Type B pancreatic cell (in vitro differentiated cells): ENCODE data around the gene CARD14. TPM values are rescaled to one million over a fixed set of nuclear protein-coding genes. Genes with fewer than 3 reads are reported as not detected.

Experiments
- DNase-seq: peaks from one replicate; pipeline ENCODE4 v3.0.0; 2021; ENCODE audit warnings: mixed read lengths; ENCODE audit not compliant: unreplicated experiment; ENCODE audit errors: extremely low spot score
- H3K27ac Mint-ChIP-seq: 2 replicates; pipeline ENCODE4 v1.8.0; 2021; ENCODE audit warnings: mild to moderate bottlenecking, mixed read lengths
- H3K27me3 Mint-ChIP-seq: 2 replicates; pipeline ENCODE4 v1.8.0; 2021; ENCODE audit warnings: mixed read lengths
- H3K36me3 Mint-ChIP-seq: 2 replicates; pipeline ENCODE4 v1.8.0; 2021; ENCODE audit warnings: mixed read lengths
- H3K4me1 Mint-ChIP-seq: one replicate; pipeline ENCODE4 v1.8.0; 2021; ENCODE audit warnings: mixed read lengths; ENCODE audit not compliant: unreplicated experiment
- H3K4me3 Mint-ChIP-seq: 2 replicates; pipeline ENCODE4 v1.8.0; 2021; ENCODE audit warnings: mild to moderate bottlenecking, mixed read lengths
- H3K9me3 Mint-ChIP-seq: 2 replicates; pipeline ENCODE4 v1.8.0; 2021; ENCODE audit warnings: mixed read lengths
- CTCF ChIP-seq: fragments of 200-600 bp; sonication (generic); conservative IDR thresholded peaks from 2 replicates; pipeline ENCODE4 v1.5.0; 2021; ENCODE audit warnings: antibody characterized with exemption, mild to moderate bottlenecking
- total RNA-seq: library from RNA; stranded (reverse); gene quantifications from 2 replicates; pipeline ENCODE4 v1.2.1, GENCODE V29; 2021; ENCODE audit warnings: low replicate concordance

CARD14 gene
- total RNA-seq, 1 donor from 2014 or later, result 1.9 TPM

- peak overlapping the region; percentile 34 for H3K4me3 Mint-ChIP-seq
- DNase-seq, result no peak
- no peak overlapping the region for H3K27ac Mint-ChIP-seq
- H3K27me3 Mint-ChIP-seq, result no peaks in the 10 kb centered on the region
- no peak for TF ChIP-seq CTCF
- peaks cover 9% of the 10 kb centered on the region for H3K36me3 Mint-ChIP-seq
- H3K9me3 Mint-ChIP-seq, result no peaks in the 10 kb centered on the region
- peaks cover 12% of the 10 kb centered on the region for H3K4me1 Mint-ChIP-seq
These were observed 48.0 kb downstream of the CARD14 start for GRCh38 chr17:80217703-80218362.

GRCh38 chr17:80218391-80218790 lies 48.6 kb downstream of the CARD14 start:
- H3K27me3 Mint-ChIP-seq, result no peaks in the 10 kb centered on the region
- peak overlapping the region; percentile 94 for H3K4me3 Mint-ChIP-seq
- no peak overlapping the region for H3K27ac Mint-ChIP-seq

GRCh38 chr17:80219013-80219762 lies 49.4 kb downstream of the CARD14 start:
- Mint-ChIP-seq H3K4me3 (peak overlapping the region; percentile 94), H3K4me1 (peaks cover 16% of the 10 kb centered on the region), H3K36me3 (peaks cover 13% of the 10 kb centered on the region), H3K27me3 (no peaks in the 10 kb centered on the region), H3K9me3 (no peaks in the 10 kb centered on the region), H3K27ac (peak overlapping the region; percentile 94)
- TF ChIP-seq CTCF, result no peak
- no peak for DNase-seq

More at GRCh38 chr17:80218391-80218790, 48.6 kb downstream of the CARD14 start:
- Mint-ChIP-seq H3K36me3 (peaks cover 9% of the 10 kb centered on the region), H3K4me1 (peaks cover 12% of the 10 kb centered on the region), H3K9me3 (no peaks in the 10 kb centered on the region)
- TF ChIP-seq CTCF, result no peak
- no peak for DNase-seq

- no peak for DNase-seq
- TF ChIP-seq CTCF, result no peak
- no peaks in the 10 kb centered on the region for H3K9me3 Mint-ChIP-seq
- H3K4me3 Mint-ChIP-seq, result peak overlapping the region; percentile 94
- peak overlapping the region; percentile 94 for H3K27ac Mint-ChIP-seq
- H3K4me1 Mint-ChIP-seq, result peaks cover 21% of the 10 kb centered on the region
- H3K36me3 Mint-ChIP-seq, result peaks cover 18% of the 10 kb centered on the region
- H3K27me3 Mint-ChIP-seq, result no peaks in the 10 kb centered on the region
These were observed 49.9 kb downstream of the CARD14 start for GRCh38 chr17:80219763-80220053.

- no peaks in the 10 kb centered on the region for H3K9me3 Mint-ChIP-seq
- peaks cover 21% of the 10 kb centered on the region for H3K4me1 Mint-ChIP-seq
- peaks cover 18% of the 10 kb centered on the region for H3K36me3 Mint-ChIP-seq
- no peaks in the 10 kb centered on the region for H3K27me3 Mint-ChIP-seq
- peak; percentile 88 for DNase-seq
- H3K4me3 Mint-ChIP-seq, result peak within 1 kb of the TSS; percentile 94
- peak within 1 kb of the TSS; percentile 94 for H3K27ac Mint-ChIP-seq
- peak; percentile 28 for TF ChIP-seq CTCF
These were observed 50.4 kb downstream of the CARD14 start, which contains the start of the genes SGSH and SLC26A11 for GRCh38 chr17:80220054-80220735. TSS of gene SGSH (minus strand) at chr17:80220333. CDS start at chr17:80220313, 20 bp downstream. TSS of gene SLC26A11 (plus strand) at chr17:80220427. CDS start at chr17:80221561, 1,134 bp downstream.
